GM12872 (cell line): ENCODE measurements around the gene TRPM3.

Experiments used
- TF ChIP-seq, protein P1 (sequence below): IDR thresholded peaks from 3 replicates; pipeline ENCODE4 v1.5.1; 2011; ENCODE audit warnings: low read depth, mild to moderate bottlenecking, low read length, moderate library complexity; ENCODE audit not compliant: insufficient read depth

TRPM3 gene

DNA sequence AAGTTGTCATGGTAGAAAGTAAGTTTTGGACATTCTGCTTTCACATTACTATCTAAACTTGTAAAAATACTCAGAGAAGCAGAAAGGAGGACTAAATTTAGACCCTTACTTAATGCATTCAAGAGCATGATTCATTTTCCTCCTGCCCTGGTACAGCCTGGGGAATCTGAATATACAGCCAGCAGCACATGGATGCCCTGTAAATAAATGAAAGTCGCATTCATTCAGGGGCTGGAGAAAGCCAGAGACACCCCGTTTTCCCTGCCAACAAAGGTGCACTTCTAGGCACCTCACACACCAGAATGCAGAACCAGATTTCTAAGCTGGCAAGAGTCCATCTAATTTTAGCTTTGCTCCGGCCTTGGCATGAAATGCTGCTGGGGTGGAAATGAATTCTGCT lies 534.2 kb downstream of the TRPM3 start:
- TF ChIP-seq, protein P1, sequence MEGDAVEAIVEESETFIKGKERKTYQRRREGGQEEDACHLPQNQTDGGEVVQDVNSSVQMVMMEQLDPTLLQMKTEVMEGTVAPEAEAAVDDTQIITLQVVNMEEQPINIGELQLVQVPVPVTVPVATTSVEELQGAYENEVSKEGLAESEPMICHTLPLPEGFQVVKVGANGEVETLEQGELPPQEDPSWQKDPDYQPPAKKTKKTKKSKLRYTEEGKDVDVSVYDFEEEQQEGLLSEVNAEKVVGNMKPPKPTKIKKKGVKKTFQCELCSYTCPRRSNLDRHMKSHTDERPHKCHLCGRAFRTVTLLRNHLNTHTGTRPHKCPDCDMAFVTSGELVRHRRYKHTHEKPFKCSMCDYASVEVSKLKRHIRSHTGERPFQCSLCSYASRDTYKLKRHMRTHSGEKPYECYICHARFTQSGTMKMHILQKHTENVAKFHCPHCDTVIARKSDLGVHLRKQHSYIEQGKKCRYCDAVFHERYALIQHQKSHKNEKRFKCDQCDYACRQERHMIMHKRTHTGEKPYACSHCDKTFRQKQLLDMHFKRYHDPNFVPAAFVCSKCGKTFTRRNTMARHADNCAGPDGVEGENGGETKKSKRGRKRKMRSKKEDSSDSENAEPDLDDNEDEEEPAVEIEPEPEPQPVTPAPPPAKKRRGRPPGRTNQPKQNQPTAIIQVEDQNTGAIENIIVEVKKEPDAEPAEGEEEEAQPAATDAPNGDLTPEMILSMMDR: no peak

DNA sequence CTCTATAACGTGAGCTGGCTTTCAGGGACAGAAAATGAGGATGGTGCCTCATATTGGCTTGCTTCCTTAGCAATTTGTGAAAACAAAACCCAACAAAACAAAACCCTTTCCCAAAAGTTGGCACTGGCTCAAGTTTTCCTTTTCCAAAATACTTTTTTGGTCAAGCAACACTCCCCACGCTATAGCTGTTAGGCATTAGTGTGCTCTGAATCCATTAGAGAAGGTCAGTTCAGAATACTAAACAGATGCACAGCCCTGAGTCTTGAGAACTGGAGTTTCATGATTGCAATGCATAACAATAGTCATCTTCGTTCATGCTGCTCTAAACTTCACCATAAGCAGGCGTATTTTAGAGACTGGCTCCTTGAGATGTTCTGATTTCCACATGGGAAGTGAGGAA lies 534.9 kb downstream of the TRPM3 start:
- TF ChIP-seq, protein P1: no peak

DNA sequence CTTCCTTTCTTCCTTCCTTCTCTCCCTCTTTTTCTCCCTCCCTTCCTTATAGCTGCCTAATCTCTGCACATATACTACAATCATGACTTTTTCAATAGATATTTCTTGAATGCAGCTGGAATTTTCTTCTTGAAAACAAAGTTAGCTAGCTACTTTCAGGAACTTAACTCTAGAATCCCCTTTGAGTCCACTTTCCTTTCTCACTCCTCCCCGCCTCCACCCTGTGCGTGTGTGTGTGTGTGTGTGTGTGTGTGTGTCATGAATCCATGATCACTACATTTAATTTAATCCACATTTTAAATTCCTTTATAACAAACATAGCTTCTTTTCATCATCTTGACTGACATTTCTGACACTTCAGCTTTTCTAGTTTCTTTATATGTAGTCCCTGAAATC lies 539.5 kb downstream of the TRPM3 start:
- TF ChIP-seq, protein P1: no peak

GRCh38 chr9:70581214-70581954 lies 540.0 kb downstream of the TRPM3 start:
- TF ChIP-seq, protein P1: no peak

GRCh38 chr9:70580606-70581195 lies 540.7 kb downstream of the TRPM3 start:
- TF ChIP-seq, protein P1: no peak

GRCh38 chr9:70579686-70580085 lies 541.7 kb downstream of the TRPM3 start:
- TF ChIP-seq, protein P1: no peak

- TF ChIP-seq, protein P1: peak; percentile 39
Measured at GRCh38 chr9:70578720-70579119, 542.7 kb downstream of the TRPM3 start.
